ENCODE results near the gene GANC.
"Not testable (repeated sequence)": the region's sequence is repeated elsewhere in the genome, so short reads cannot be mapped to it uniquely, and the experiment has no call there.

GANC gene

DNA sequence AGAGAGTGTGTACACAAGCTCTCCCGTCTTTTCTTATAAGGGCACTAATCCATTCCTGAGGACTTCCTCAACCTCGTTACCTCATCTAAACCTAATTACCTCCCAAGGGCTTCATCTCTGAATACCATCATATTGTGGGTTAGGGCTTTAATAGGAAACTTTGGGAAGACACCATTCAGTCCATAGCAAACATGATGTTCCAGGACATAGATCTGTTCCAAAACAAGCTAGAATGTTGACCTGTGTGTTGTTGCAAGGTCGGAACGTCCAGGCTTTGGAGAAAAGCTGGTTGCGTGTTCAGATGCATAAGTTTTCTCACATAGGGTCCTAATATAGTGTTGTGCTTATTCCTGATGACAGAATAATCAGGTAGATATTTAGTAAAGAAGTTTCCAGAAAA is 9.9 kb downstream of the GANC start:
- no peak for DNase-seq (ENCODE audit: low read depth)

DNA sequence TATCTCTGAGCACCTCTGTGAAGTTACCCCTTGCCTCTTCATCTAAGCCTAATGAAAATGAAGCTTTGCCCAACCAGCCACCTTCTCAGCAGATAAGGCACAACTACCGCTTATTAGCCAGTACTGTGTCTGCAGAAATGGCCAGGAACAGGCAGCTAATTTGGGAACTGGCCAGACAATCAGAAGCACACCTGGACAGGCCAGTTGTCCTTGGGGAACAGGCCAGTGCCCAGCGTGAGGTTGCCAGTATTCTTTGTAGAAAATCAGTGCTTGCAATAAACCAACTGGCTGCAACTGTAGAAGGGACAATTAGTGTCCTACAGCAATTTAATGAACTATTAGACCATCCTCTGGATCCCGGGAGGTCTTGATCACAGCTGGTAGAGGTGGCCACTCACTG is 10.7 kb downstream of the GANC start:
- no peak for DNase-seq (ENCODE audit: low read depth)

DNA sequence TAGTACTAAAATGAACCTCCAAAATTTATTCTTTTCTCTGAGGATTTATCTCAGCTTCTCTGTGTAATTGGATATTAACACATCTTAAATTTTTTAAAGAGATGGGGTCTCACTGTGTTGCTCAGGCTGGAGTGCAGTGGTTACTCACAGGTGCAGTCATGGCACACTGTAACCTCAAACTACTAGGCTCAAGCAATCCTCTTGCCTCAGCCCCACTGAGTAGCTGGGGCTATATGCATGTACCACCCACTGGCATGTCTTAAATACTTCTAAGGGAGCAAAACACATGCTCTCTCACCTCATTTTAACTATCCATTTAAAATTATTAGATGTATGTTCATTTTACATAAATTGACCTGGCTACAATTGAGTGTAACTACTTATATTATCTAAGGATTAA is 11.6 kb downstream of the GANC start:
- no peak for DNase-seq (ENCODE audit: low read depth)

DNA sequence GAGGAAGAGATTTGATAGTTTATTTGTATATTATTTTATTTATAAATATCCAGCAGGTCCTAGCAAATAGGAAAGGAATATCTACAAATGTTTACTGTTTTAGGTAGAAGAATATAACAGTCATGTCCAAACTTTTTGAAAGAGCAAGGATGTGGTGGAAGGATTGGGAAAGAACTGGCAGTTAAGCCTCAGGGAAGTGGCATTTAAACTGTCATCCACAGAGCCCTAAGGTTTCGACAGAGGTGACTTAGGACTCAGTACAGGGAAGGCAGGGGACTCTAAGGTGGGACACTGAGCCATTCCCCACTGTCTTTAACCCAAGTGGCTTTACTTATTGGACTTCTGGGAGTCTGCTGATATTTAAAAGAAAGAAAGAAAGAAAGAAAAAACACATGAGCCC is 12.0 kb downstream of the GANC start:
- no peak for DNase-seq (ENCODE audit: low read depth)

DNA sequence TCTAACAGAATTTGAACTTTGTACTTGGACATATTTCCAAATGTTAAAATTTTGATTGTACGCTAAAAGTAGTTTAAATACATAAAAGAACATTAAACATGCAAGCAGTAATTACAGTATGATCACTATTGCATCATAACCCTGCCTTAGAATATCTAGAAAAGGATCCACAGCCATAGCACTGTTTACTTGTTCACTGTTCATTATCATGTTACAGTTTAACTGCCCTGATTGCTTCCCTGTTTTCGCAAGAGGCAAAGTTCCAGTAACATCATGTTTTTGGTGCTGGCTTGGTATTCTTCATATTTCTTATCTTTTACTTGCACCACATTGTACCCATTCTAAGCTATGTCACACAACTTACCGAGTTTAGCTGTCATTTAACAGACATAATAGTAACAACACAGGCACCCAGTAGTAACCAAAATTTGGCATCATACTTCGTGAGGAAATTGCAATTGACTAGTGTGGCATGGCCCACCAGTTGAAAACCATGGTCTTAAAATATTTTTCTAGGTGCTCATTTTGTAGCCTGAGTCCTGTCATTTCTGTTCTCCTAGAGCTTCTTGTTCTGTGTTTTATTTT is 13.5 kb downstream of the GANC start:
- no peak for DNase-seq (ENCODE audit: low read depth)

DNA sequence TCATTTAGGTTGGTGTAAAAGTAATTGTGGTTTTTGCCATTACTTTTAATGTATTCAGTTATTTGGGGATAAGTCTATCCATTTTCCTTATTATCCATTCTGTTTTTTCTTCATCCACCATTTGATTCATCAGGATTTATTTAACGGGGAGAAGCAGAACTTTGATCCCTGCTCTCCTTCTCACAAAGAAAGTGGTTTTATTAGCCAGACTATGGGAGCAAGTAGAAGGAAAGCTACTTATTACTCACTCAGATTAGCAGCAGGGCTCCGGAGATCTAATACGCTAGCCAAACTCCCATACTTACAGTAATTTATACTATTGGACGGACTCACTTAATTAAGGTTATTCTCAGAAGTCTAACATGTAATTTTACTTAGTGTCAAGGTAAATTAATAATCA is 14.9 kb downstream of the GANC start:
- DNase-seq (ENCODE audit: low read depth), result no peak

DNA sequence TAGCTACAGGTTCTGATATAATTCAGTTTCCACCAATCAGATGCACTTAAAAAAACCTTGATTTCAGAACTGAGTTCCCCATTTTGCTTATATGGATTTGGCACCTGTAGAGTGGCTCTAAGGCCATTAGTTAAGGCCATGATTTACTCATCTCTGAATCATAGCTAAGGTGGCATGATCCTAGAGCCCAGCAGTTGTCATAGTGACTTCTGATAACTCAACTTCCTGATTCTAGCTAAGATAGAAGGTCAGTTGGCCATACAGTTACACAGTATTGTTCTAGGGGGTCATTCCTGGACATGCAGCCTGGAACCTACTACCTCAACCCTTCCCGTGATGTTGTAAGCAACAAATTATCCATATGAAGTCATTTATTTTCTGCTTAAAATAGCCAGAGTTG is 16.2 kb downstream of the GANC start:
- no peak for DNase-seq (ENCODE audit: low read depth)

DNA sequence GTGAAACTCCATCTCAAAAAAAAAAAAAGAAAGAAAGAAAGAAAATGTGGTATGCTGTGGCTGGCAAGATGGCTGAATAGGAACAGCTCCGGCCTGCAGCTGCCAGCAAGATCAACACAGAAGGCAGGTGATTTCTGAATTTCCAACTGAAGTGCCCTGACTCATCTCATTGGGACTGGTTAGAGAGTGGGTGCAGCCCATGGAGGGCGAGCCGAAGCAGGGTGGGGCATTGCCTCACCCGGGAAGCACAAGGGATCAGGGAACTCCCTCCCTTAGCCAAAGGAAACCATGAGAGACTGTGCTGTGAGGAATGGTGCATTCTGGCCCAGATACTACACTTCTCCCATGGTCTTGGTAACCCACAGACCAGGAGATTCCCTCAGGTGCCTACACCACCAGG is 28.0 kb downstream of the GANC start:
- not testable (repeated sequence) for DNase-seq (ENCODE audit: low read depth)

DNA sequence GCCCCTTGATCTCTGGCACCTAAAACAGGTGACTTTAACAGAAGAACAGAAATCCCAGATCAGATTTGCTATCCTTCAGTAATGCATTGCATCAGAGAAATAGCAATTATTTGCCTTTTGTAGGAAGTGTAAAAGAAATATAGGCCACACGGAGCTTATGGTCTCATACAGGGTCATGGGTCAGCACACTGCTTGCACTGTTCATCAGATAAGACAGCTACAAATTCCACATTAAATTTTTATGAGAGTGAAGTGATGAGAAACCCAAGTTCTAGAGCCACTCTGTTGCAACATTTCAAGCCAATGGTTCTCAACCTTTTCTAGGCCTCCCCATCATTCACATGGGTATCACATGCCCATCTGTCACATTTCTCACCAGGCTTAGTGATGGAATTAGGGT is 33.7 kb downstream of the GANC start:
- DNase-seq (ENCODE audit: low read depth), result no peak

DNA sequence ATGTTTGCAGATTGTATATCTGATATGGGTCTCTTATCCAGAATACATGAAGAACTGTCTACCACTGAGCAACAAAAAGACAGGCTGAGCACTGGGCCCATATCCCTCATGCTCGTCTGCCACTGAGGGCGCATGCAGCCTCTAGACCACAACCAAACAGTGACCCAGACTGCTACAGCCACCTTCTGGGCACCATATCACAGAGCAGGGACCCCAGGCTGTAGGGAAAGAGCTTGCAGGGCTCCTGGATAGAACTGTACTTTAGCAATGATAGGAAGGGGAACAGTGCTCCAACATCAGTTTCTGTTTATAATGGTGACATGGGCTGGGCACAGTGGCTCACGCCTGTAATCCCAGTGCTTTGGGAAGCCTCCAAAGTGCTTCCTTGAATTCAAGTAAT is 40.5 kb downstream of the GANC start:
- DNase-seq (ENCODE audit: low read depth), result no peak

DNA sequence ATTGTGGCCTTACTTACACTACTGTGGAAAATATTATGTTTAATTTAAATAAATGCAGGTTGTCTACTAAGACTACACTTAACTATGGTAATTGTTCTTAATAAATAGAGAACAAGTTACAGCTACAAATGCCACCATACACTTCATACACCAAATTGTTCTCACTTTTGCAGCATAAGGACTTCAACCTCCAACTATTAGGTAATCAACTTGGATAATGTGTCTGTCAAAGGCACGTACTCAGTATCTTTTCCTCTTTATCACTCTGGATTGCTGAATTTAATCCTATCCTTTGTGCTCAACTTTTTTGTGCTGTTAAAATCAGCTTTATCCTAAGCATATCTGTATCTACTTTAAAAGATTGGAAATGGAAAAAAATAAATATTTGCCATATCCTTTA is 41.8 kb downstream of the GANC start:
- DNase-seq (ENCODE audit: low read depth), result no peak

DNA sequence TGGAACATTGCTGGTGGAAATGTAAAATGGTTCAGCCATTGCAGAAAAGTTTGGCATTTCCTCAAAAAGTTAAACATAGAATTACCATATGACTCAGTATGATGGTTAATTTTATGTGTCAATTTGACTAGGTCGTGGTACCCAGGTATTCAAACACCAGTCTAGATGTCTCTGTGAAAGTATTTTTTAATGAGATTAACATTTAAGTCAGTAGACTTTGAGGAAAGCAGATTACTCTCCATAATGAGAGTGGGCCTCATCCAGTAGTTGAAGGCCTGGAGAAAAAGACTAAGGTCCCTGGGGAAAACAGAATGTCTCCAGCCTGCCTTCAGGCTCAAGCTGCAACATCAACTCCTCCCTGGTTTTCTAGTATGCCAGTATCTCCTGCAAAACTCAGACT is 42.5 kb downstream of the GANC start:
- no peak for DNase-seq (ENCODE audit: low read depth)

DNA sequence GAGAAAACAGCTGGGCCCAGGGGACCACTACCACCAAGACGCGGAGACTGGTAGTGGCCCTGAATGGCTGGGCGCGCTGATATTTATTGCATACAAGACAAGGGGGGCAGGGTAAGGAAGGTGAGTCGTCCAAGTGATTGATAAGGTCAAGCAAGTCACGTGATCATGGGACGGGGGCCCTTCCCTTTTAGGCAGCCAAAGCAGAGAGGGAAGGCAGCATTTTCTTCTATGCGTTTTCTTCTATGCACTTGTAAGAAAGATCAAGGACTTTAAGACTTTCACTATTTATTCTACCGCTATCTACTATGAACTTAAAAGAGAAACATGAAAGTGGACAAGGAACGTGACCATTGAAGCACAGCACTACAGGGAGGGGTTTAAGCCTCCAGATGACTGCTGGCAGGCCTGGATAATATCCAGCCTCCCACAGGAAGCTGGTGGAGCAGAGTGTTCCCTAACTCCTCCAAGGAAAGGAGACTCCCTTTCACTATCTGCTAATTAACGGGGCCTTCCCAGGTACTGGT is 43.3 kb downstream of the GANC start:
- DNase-seq (ENCODE audit: low read depth), result not testable (repeated sequence)

DNA sequence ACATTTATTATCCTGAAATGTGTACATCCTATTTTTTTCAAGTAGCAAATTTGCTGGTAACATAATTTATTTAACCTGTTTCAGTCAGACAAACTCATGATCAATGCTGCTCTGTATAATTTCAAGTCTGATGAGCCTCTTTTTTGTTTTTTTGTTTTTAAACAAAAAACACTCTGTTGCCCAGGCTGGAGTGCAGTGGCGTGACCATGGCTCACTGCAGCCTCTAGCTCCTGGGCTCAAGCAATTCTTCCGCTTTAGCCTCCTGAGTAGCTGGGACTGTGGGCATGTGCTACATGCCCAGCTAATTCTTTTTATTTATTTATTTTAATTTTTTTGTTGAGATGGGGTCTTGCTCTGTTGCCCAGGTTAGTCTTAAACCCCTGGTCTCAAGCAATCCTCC is 46.2 kb downstream of the GANC start:
- DNase-seq (ENCODE audit: low read depth), result no peak

DNA sequence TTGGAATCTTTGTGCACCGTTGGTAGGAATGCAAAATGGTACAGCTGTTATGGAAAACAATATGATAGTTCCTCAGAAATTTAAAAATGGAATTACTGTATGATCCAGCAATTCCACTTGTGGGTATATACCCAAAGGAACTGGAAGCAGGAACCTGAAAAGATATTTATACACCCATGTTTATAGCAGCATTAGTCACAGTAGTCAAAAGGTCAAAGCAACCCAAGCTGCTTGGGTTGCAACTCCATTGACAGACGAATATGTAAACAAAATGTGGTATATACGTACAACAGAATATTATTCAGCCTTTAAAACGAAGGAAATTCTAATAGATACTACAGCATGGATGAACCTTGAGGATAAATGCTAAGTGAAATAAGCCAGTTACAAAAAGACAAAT is 51.3 kb downstream of the GANC start:
- no peak for DNase-seq (ENCODE audit: low read depth)

DNA sequence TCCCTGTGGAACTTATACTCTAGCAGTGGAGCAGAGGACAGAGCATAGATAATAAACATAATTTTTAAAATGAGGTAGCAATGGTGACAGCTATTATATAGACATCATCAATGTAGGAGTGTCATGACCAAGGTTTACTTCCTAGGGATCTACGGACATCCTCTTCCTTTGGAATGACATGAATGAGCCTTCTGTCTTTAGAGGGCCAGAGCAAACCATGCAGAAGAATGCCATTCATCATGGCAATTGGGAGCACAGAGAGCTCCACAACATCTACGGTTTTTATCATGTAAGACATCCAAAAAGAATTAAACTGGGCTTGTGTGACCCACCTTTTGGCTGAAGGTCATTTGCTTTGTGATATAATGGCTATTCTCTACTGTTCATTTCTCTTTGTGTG is 56.2 kb downstream of the GANC start:
- DNase-seq (ENCODE audit: low read depth), result no peak

DNA sequence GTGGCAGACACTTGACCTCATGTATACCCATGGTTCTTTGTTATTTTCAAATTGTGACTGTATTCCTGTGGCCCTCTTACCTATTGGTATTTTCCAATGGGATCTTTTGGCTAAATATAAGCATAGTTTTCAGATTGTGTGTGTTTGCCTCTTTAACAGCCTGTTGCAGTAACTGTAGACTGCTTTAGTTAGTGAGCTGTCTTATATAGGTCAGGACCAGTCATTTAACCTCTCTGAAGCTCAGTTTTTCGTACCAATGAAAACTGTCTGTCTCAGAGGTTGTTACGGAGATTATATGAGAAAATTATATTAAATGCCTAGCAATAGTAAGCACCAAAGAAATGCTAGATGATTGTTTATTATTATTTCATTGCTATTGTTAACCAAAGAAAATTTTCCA is 57.0 kb downstream of the GANC start:
- no peak for DNase-seq (ENCODE audit: low read depth)

DNA sequence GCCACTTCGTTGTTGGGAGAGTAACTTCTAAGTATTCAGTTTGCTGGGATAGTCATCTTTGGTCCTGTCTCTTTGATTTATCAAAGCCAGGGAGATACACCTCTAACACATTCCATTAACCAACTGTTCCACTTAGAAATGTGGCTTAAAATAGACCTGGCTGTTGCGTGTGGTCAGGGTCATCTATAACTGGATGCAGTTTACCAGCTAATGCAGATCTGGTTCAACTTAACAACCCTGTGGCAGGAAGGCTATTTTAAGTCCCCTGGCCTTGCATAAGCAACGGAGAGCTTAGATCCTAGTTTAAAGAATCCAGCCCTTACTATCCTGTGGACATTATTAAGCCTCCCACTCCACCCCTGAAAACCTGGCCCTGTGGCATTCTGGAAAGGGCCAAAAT is 58.2 kb downstream of the GANC start:
- no peak for DNase-seq (ENCODE audit: low read depth)

DNA sequence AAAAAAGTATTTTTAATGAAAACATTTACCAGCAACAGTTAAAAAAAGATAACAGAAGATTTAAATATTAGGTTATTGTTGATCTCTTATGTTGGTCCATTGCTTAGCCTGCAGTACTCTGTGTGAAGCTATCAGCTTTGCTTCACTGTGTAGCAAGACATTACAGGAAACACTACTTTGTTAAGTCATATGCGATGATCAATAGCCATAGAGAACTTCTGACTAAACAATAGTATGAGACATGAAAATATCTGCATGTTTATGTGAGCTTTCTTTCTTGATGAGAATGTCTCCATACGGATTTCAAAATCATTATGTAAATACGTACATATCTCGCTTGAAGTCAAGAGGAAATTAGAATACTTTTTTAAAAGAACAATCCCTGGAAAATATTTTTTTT is 59.3 kb downstream of the GANC start:
- DNase-seq (ENCODE audit: low read depth), result no peak

DNA sequence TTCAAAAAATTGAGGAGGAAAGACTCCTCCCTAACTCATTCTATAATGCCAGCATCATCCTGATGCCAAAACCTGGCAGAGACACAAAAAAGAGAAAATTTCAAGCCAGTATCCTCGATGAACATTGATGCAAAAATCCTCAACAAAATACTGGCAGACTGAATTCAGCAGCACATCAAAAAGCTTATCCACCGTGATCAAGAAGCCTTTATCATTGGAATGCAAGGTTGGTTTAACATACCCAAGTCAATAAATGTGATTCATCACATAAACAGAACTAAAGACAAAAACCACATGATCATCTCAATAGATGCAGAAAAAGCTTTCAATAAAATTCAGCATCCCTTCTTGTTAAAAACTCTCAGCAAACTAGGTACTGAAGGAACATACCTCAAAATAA is 62.1 kb downstream of the GANC start:
- DNase-seq (ENCODE audit: low read depth), result no peak

DNA sequence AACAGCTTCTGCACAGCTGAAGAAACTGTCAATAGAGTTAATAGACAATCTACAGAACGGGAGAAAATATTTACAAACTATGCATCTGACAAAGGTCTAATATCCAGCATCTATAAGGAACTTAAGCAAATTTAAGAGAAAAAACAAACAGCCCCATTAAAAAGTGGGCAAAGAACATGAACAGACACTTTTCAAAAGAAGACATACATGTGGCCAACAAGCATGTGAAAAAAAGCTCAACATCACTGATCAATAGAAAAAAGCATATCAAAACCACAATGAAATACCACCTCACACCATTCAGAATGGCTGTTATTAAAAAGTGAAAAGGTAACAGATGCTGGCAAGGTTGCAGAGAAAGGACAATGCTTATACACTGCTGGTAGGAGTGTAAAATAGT is 63.6 kb downstream of the GANC start:
- DNase-seq (ENCODE audit: low read depth), result not testable (repeated sequence)

DNA sequence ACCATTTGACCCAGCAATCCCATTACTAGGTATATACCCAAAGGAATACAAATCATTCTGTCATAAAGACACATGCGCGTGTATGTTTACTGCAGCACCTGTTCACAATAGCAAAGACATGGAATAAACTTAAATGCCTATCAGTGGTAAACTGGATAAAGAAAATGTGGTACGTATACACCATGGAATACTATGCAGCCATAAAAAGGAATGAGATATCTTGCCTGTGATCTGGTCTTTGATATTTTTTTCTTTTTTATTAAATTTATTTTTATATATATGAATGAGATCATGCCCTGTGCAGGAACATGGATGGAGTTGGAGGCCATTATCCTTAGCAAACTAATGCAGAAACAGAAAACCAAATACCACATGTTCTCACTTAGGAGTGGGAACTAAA is 64.1 kb downstream of the GANC start:
- DNase-seq (ENCODE audit: low read depth), result not testable (repeated sequence)

DNA sequence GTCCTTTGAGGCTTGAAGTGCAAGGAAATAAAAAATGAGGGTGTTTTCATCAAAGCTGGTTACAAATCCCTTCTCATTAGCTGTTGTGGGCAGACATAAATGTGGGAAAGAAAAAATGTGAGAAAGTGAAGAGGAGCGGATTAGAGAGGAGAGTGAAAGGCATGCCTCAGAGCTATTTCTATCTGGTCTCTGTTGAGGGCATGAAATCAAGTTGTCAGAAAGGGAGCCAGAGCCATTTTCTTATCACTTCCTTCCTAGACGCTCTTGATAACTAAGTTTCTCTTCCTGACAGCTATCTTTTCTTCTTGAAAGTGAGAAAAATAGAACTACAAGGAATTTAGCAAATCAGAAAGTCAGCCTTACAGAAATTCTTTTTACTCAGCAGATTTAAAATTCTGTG is 65.5 kb downstream of the GANC start:
- DNase-seq (ENCODE audit: low read depth), result no peak

DNA sequence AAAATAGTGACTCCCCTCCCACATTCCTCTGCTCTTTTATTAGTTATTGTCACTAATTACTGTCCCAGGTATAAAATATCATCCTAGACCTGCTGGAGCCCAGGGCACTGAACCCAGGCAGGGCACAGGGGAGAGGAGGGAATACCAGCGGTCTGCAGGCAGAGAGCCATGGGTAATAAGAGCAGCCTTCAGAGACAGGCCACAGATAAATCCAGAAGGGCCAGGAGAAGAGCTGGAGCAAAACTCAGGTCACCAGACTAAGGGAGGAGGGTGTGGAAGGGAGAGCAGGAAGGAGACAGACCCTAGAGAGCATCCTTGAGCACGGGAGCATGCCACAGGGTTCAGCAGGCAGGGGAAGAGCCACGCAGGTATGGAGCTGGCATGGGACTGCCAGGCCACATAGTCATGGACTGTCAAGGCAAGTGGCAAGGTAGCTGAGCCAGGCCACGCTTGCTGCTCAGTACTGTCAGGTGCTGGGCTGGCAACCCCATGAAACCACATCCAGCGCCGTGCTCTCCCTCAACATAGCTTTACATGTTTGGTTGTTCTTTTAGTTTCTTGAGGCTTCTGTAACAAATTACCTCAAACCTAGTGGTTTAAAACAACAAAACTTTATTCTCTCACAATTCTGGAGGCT is 70.7 kb downstream of the GANC start:
- DNase-seq (ENCODE audit: low read depth), result no peak

Data from stimulated activated CD8-positive, alpha-beta memory T cell treated with anti-CD3 and anti-CD28 coated beads, Interleukin-12 subunit alpha, Interleukin-12 subunit beta, amount 100 ng/mL, for 4 hours (primary cell).